Measurements from ENCODE around the gene METTL27.

DNA sequence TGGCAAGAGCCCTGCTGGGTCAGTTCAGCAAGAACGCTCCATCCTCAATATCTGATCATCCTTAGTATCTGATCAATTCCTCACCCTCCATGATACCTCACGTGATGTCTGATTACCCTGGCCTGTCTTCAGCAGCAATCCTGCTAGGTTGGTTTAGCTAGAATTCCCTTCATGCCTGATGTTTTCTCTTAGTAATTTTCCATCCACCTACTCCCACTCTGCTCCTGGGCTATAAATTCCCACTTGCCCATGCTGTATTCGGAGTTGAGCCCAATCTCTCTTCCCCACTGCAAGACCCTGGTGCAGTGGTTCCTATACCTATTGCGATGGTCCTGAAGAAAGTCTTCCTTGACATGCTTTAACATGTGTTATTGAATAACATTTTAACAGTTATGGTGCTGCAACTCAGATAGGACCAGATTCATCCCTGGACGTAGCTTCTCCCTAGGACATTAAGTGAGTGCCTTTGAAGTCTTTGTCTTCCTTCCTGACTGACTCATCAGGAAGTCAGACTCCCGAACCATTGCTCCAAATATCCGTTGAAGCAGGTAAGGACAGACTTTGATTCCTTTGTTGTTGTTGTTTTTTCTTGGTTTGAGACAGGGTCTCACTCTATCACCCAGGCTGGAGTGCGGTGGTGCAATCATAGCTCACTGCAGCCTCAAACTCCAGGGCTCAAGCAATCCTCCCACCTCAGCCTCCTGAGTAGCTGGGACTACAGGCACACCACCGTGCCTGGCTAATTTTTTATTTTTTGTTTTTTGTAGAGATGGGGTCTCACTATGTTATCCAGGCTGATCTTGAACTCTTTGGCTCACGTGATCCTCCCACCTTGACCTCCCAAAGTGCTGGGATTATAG, 42.8 kb downstream of the METTL27 start:
- TF ChIP-seq POLR2A (IDR thresholded peaks at IDR 0.05; ENCODE audit: low read depth, low read length), result no peak
- TF ChIP-seq POLR2AphosphoS5 (IDR thresholded peaks at IDR 0.05; ENCODE audit: low read depth, low read length), result no peak

Measured in GM12892 (cell line).